Neural progenitor cell (in vitro differentiated cells): ENCODE results near the gene GALK1. TPM values are rescaled to one million over a fixed set of nuclear protein-coding genes. Genes with fewer than 3 reads are reported as not detected.

Source experiments
- DNase-seq: peaks from one replicate; pipeline ENCODE4 v3.0.0-alpha.2; 2016; ENCODE audit warnings: low spot score
- H2AFZ ChIP-seq: fragments of 200-600 bp; sonication (generic); replicated peaks from 2 replicates; pipeline ENCODE4 v1.6.1; 2016; ENCODE audit warnings: antibody characterized with exemption
- H3F3A ChIP-seq: fragments of 200-600 bp; sonication (generic); 2 replicates; pipeline ENCODE4 v1.6.1; 2016; ENCODE audit warnings: antibody characterized with exemption, low read depth
- H3K27ac ChIP-seq: fragments of 200-600 bp; sonication (generic); 2 replicates; pipeline ENCODE4 v1.5.1; 2016; ENCODE audit warnings: mild to moderate bottlenecking
- H3K27me3 ChIP-seq: fragments of 200-600 bp; sonication (generic); 2 replicates; pipeline ENCODE4 v1.6.1; 2016; ENCODE audit warnings: mild to moderate bottlenecking, moderate library complexity
- H3K36me3 ChIP-seq: fragments of 200-600 bp; sonication (generic); 2 replicates; pipeline ENCODE4 v1.5.1; 2016
- H3K4me1 ChIP-seq: fragments of 200-600 bp; sonication (generic); 2 replicates; pipeline ENCODE4 v1.6.1; 2016; ENCODE audit warnings: mixed run types
- H3K4me2 ChIP-seq: fragments of 200-600 bp; sonication (generic); 2 replicates; pipeline ENCODE4 v1.6.1; 2016
- H3K4me3 ChIP-seq: fragments of 200-600 bp; sonication (generic); 2 replicates; pipeline ENCODE4 v1.5.1; 2016
- H3K79me2 ChIP-seq: fragments of 200-600 bp; sonication (generic); 2 replicates; pipeline ENCODE4 v1.6.1; 2016; ENCODE audit warnings: low read depth
- H3K9ac ChIP-seq: fragments of 200-600 bp; sonication (generic); 2 replicates; pipeline ENCODE4 v1.6.1; 2016
- H3K9me3 ChIP-seq: fragments of 200-600 bp; sonication (generic); 2 replicates; pipeline ENCODE4 v1.5.1; 2016; ENCODE audit warnings: low read depth
- H4K20me1 ChIP-seq: fragments of 200-600 bp; sonication (generic); 2 replicates; pipeline ENCODE4 v1.6.1; 2016; ENCODE audit warnings: low read depth
- H3K27ac Mint-ChIP-seq: 3 replicates; pipeline ENCODE4 v1.8.0; 2021; ENCODE audit warnings: mixed read lengths
- H3K27me3 Mint-ChIP-seq: 2 replicates; pipeline ENCODE4 v1.8.0; 2022; ENCODE audit warnings: low read depth, mild to moderate bottlenecking, inconsistent platforms, moderate library complexity, mixed read lengths; ENCODE audit not compliant: insufficient read depth
- H3K36me3 Mint-ChIP-seq: 3 replicates; pipeline ENCODE4 v1.8.0; 2021; ENCODE audit warnings: mixed read lengths
- H3K4me1 Mint-ChIP-seq: 3 replicates; pipeline ENCODE4 v1.8.0; 2021; ENCODE audit warnings: mixed read lengths
- H3K4me3 Mint-ChIP-seq: 3 replicates; pipeline ENCODE4 v1.8.0; 2021; ENCODE audit warnings: mild to moderate bottlenecking, moderate library complexity, mixed read lengths
- H3K9me3 Mint-ChIP-seq: 3 replicates; pipeline ENCODE4 v1.8.0; 2020; ENCODE audit warnings: mixed read lengths
- CTCF ChIP-seq: fragments of 200-600 bp; sonication (generic); IDR thresholded peaks from 2 replicates; pipeline ENCODE4 v1.5.1; 2017; ENCODE audit warnings: antibody characterized with exemption, mild to moderate bottlenecking
- EZH2 ChIP-seq: fragments of 200-600 bp; sonication (generic); IDR thresholded peaks from 2 replicates; pipeline ENCODE4 v1.6.1; 2017; ENCODE audit warnings: antibody characterized with exemption, mild to moderate bottlenecking, moderate library complexity
- EZH2phosphoT487 ChIP-seq: fragments of 200-600 bp; sonication (generic); IDR thresholded peaks from 2 replicates; pipeline ENCODE4 v1.6.1; 2017; ENCODE audit warnings: antibody characterized with exemption
- total RNA-seq: library from RNA; depleted of rRNA; stranded (reverse); fragments of >200 nt; gene quantifications from 2 replicates; pipeline ENCODE4 v1.2.3, GENCODE V29; 2015; ENCODE audit warnings: low replicate concordance

Gene GALK1
- total RNA-seq, 1 donor from 2014 or later = 6.5 TPM

- Histone ChIP-seq H3K27ac (peak overlapping the region; percentile 61), H3K4me1 (peaks cover 26% of the 10 kb centered on the region), H3K9ac (peak overlapping the region; percentile 38), H2AFZ (peak overlapping the region; percentile 22), H3K4me2 (peak overlapping the region; percentile 81), H3K9me3 (no peaks in the 10 kb centered on the region), H3K27me3 (no peaks in the 10 kb centered on the region), H3F3A (peaks cover 43% of the 10 kb centered on the region), H4K20me1 (peaks cover 6% of the 10 kb centered on the region), H3K4me3 (peak overlapping the region; percentile 68), H3K79me2 (peaks cover 48% of the 10 kb centered on the region), H3K36me3 (no peaks in the 10 kb centered on the region)
- DNase-seq = peak; percentile 55
- Mint-ChIP-seq H3K27me3 (peaks cover 6% of the 10 kb centered on the region), H3K36me3 (peaks cover 12% of the 10 kb centered on the region), H3K4me3 (peak overlapping the region; percentile 91), H3K27ac (peak overlapping the region; percentile 96), H3K9me3 (peaks cover 2% of the 10 kb centered on the region), H3K4me1 (peaks cover 40% of the 10 kb centered on the region)
- TF ChIP-seq CTCF (no peak), EZH2phosphoT487 (no peak), EZH2 (no peak)
Observed at GRCh38 chr17:75783803-75784472, 18.9 kb upstream of the GALK1 start.

- Histone ChIP-seq H3K79me2 (peaks cover 48% of the 10 kb centered on the region), H3K27ac (no peak overlapping the region), H3K36me3 (peaks cover 4% of the 10 kb centered on the region), H3K9ac (no peak overlapping the region), H3F3A (peaks cover 50% of the 10 kb centered on the region), H3K27me3 (no peaks in the 10 kb centered on the region), H3K4me1 (peaks cover 26% of the 10 kb centered on the region), H4K20me1 (peaks cover 13% of the 10 kb centered on the region), H3K4me2 (no peak overlapping the region), H3K9me3 (no peaks in the 10 kb centered on the region), H2AFZ (peak overlapping the region; percentile 59), H3K4me3 (no peak overlapping the region)
- TF ChIP-seq EZH2phosphoT487 = no peak
- peak; percentile 64 for TF ChIP-seq CTCF
- no peak for TF ChIP-seq EZH2
- Mint-ChIP-seq H3K27ac (peak overlapping the region; percentile 96), H3K27me3 (peaks cover 10% of the 10 kb centered on the region), H3K36me3 (peaks cover 16% of the 10 kb centered on the region), H3K9me3 (peaks cover 2% of the 10 kb centered on the region), H3K4me3 (peak overlapping the region; percentile 91), H3K4me1 (peaks cover 41% of the 10 kb centered on the region)
- no peak for DNase-seq
Observed at GRCh38 chr17:75783069-75783783, 18.2 kb upstream of the GALK1 start.

GRCh38 chr17:75779987-75780889, 15.2 kb upstream of the GALK1 start:
- peaks cover 10% of the 10 kb centered on the region for H3K27me3 Mint-ChIP-seq
- Histone ChIP-seq H3F3A (peaks cover 71% of the 10 kb centered on the region), H4K20me1 (peaks cover 42% of the 10 kb centered on the region), H3K36me3 (peaks cover 16% of the 10 kb centered on the region), H3K9me3 (no peaks in the 10 kb centered on the region), H3K27ac (no peak overlapping the region), H3K79me2 (peaks cover 35% of the 10 kb centered on the region), H3K4me3 (peak overlapping the region; percentile 24), H3K27me3 (no peaks in the 10 kb centered on the region), H3K9ac (no peak overlapping the region), H3K4me2 (peak overlapping the region; percentile 61), H3K4me1 (peaks cover 25% of the 10 kb centered on the region), H2AFZ (no peak overlapping the region)
- H3K9me3 Mint-ChIP-seq = peaks cover 2% of the 10 kb centered on the region
- DNase-seq = no peak
- H3K4me3 Mint-ChIP-seq = peak overlapping the region; percentile 100
- TF ChIP-seq EZH2 (no peak), CTCF (no peak), EZH2phosphoT487 (no peak)
- peaks cover 36% of the 10 kb centered on the region for H3K4me1 Mint-ChIP-seq
- H3K27ac Mint-ChIP-seq = no peak overlapping the region
- H3K36me3 Mint-ChIP-seq = peaks cover 29% of the 10 kb centered on the region
